ENCODE measurements around the gene LRRN2. TPM values are rescaled to one million over a fixed set of nuclear protein-coding genes. Genes with fewer than 3 reads are reported as not detected.
"Not testable (repeated sequence)": the region's sequence is repeated elsewhere in the genome, so short reads cannot be mapped to it uniquely, and the experiment has no call there.

Gene LRRN2
- total and polyA plus RNA-seq, 5 experiments from 2014 or later = 0.03 TPM; not detected in 4

DNA sequence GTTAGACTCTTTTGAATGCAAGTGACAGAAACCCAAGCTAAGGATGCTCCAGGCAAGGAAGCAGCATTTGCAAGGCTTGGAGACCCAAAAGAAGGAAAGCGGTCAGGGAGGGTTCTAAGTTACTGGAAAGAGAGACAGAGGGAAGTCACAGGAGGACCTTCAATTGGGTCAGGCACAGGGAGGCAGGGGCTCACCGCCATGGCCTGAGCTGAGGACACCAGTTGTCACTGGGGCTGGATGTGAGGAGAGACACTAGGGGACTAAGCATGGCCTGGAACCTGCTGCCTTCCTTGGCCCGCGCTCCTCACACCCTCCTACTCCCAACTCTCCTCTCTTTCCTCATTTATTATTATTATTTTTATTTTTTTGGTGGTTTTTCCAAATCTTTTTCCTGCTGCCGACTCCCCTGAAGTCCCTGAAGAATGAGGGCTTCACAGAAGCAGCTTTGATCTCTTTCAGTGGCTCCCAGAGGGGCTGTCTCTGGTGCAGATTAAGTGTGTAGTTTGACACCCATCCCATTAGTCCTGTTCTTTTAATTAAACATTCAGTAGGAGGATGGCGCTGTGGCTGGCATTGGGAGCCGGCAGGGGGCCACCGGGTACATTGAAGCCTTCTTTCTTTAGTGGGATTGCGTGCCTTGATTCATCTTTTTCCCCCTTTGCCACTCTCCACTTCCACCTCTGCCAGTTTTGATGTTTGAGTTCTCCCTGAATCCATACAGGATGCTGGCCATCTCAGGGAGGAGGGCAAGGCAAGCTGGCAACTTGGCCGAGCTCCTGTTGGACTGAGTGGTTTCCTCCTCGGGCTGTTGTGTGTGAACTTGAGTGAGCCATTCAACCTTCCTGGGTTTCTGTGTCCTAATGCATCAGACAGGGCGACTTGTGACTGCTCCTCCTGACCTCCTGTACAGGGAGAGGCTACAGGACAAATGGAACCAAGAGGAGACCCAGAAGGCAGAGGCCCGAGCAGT lies 110.0 kb downstream of the LRRN2 start:
- Mint-ChIP-seq H3K36me3 (peaks cover 0 to 68% (median 17%) of the 10 kb centered on the region in 3 donors), H3K4me3 (no peak overlapping the region), H3K27ac (peak overlapping the region in 3 of 10 donors; percentile 21 to 69 (median 23)), H3K9me3 (no peaks in the 10 kb centered on the region), H3K27me3 (no peaks in the 10 kb centered on the region), H3K4me1 (peaks cover 7 to 28% (median 14%) of the 10 kb centered on the region in 4 donors)
- POLR2A ChIA-PET = no interaction called here
- no peak for ATAC-seq
- DNase-seq = no peak

GRCh38 chr1:204574865-204575163 lies 110.7 kb downstream of the LRRN2 start:
- peaks cover 0 to 68% (median 18%) of the 10 kb centered on the region in 3 donors for H3K36me3 Mint-ChIP-seq
- no peak overlapping the region for H3K4me3 Mint-ChIP-seq
- H3K27me3 Mint-ChIP-seq = no peaks in the 10 kb centered on the region
- POLR2A ChIA-PET = interaction anchor here (1.6 kb wide), 1 partner anchor 9 kb away, joined by 4 read pairs; no protein-coding TSS in a partner anchor
- peaks cover 7 to 22% (median 10%) of the 10 kb centered on the region in 4 donors for H3K4me1 Mint-ChIP-seq
- no peak for ATAC-seq
- no peaks in the 10 kb centered on the region for H3K9me3 Mint-ChIP-seq
- H3K27ac Mint-ChIP-seq = no peak overlapping the region
- no peak for DNase-seq

GRCh38 chr1:204574016-204574864 lies 111.3 kb downstream of the LRRN2 start:
- Mint-ChIP-seq H3K36me3 (peaks cover 0 to 68% (median 13%) of the 10 kb centered on the region in 3 donors), H3K4me1 (peaks cover 8 to 17% (median 12%) of the 10 kb centered on the region in 4 donors), H3K27me3 (no peaks in the 10 kb centered on the region), H3K9me3 (no peaks in the 10 kb centered on the region), H3K4me3 (no peak overlapping the region), H3K27ac (no peak overlapping the region)
- no peak for DNase-seq
- no peak for ATAC-seq
- POLR2A ChIA-PET = interaction anchor here (1.6 kb wide), 1 partner anchor 9 kb away, joined by 4 read pairs; no protein-coding TSS in a partner anchor

- Mint-ChIP-seq H3K4me1 (peaks cover 6 to 9% (median 8%) of the 10 kb centered on the region in 4 donors), H3K36me3 (peaks cover 0 to 69% (median 13%) of the 10 kb centered on the region in 3 donors), H3K9me3 (no peaks in the 10 kb centered on the region), H3K27me3 (no peaks in the 10 kb centered on the region), H3K4me3 (no peak overlapping the region), H3K27ac (peak overlapping the region in 1 of 10 donors; percentile 51)
- DNase-seq = no peak
- POLR2A ChIA-PET = interaction anchor here (0.6 to 1.6 kb wide), 2 partner anchors 8 to 10 kb away, joined by 4 read pairs; no protein-coding TSS in a partner anchor
- ATAC-seq = no peak
Observed at GRCh38 chr1:204572923-204573922, 112.3 kb downstream of the LRRN2 start.

DNA sequence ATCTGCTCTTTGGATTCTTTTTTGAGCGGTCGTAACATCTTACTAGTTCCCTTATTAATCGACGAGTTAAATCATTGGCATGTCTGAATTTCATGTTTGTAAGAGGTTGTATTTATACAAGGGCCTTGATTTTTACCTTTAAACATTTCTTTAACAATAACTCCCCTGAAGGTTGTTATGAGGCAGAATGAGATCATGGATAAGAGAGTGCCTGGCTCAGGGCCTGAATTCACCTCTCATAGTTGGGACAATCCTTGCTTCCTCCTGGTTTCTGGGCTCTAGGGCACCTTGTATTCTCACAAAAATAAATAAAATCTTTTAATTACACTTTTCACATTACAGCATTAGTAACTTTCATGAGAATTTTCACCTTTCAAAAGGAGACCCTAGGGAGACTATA lies 113.9 kb downstream of the LRRN2 start:
- H3K27me3 Mint-ChIP-seq = no peaks in the 10 kb centered on the region
- POLR2A ChIA-PET = no interaction called here
- H3K4me1 Mint-ChIP-seq = peaks cover 0 to 11% (median 6%) of the 10 kb centered on the region in 4 donors
- no peak overlapping the region for H3K27ac Mint-ChIP-seq
- ATAC-seq = no peak
- H3K4me3 Mint-ChIP-seq = no peak overlapping the region
- no peak for DNase-seq
- H3K36me3 Mint-ChIP-seq = peaks cover 0 to 68% (median 13%) of the 10 kb centered on the region in 3 donors
- no peaks in the 10 kb centered on the region for H3K9me3 Mint-ChIP-seq

- Mint-ChIP-seq H3K4me1 (peaks cover 5 to 16% (median 10%) of the 10 kb centered on the region in 4 donors), H3K36me3 (peaks cover 0 to 67% (median 13%) of the 10 kb centered on the region in 3 donors), H3K27ac (no peak overlapping the region), H3K4me3 (no peak overlapping the region), H3K9me3 (no peaks in the 10 kb centered on the region), H3K27me3 (no peaks in the 10 kb centered on the region)
- POLR2A ChIA-PET = no interaction called here
- DNase-seq = no peak
- no peak for ATAC-seq
Observed at GRCh38 chr1:204571128-204571527, 114.4 kb downstream of the LRRN2 start.

DNA sequence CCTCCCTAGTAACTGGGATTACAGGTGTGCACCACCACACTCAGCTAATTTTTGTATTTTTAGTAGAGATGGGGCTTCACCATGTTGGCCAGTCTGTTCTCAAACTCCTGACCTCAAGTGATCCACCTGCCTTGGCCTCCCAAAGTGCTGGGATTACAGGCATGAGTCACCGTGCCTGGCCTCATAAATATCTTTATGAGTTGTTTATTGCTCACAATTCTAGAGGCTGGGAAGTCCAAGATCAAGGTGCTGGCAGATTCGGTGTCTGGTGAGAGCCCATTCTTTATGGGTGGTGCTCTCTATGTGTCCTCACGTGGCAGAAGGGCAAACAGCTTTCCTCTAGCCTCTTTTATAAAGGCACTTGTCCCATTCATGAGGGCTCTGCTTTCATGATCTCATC lies 115.5 kb downstream of the LRRN2 start:
- H3K27me3 Mint-ChIP-seq, H3K4me3 Mint-ChIP-seq, POLR2A ChIA-PET, ATAC-seq, DNase-seq, H3K9me3 Mint-ChIP-seq: not testable (repeated sequence)
- Mint-ChIP-seq H3K36me3 (peaks cover 0 to 67% (median 13%) of the 10 kb centered on the region in 3 donors), H3K4me1 (peaks cover 14 to 27% (median 20%) of the 10 kb centered on the region in 4 donors), H3K27ac (peak overlapping the region in 2 of 10 donors; percentile 74 to 89)

DNA sequence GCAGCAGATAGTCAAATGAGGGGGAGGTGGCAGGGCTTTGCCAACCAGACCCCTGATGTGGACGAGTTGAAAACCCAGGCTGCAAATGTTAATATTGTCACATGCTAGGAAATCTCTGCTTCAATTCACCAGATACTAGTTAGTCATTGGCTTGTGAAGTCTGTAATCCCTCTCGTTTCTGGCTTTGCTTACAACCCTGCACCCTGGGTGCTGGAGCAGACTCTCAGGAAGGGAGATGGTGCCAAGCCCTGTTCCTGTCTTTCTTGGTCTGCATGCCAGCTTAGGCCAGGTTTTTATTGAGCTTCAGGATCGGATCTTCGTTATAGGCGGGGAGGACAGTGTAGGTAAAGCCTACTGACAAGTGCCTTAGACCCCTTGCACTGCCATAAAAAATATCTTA lies 116.1 kb downstream of the LRRN2 start:
- H3K27me3 Mint-ChIP-seq = no peaks in the 10 kb centered on the region
- peaks cover 0 to 70% (median 13%) of the 10 kb centered on the region in 3 donors for H3K36me3 Mint-ChIP-seq
- POLR2A ChIA-PET = interaction anchor here (0.9 kb wide), 1 partner anchor 66 kb away, joined by 3 read pairs; no protein-coding TSS in a partner anchor
- no peaks in the 10 kb centered on the region for H3K9me3 Mint-ChIP-seq
- peak overlapping the region in 4 of 10 donors; percentile 15 to 89 (median 58) for H3K27ac Mint-ChIP-seq
- H3K4me1 Mint-ChIP-seq = peaks cover 17 to 32% (median 25%) of the 10 kb centered on the region in 4 donors
- DNase-seq (no peak), ATAC-seq (no peak)
- H3K4me3 Mint-ChIP-seq = no peak overlapping the region

- ATAC-seq (no peak), DNase-seq (no peak)
- Mint-ChIP-seq H3K36me3 (peaks cover 0 to 67% (median 13%) of the 10 kb centered on the region in 3 donors), H3K4me1 (peaks cover 18 to 37% (median 31%) of the 10 kb centered on the region in 4 donors), H3K27me3 (no peaks in the 10 kb centered on the region), H3K4me3 (no peak overlapping the region), H3K9me3 (no peaks in the 10 kb centered on the region), H3K27ac (peak overlapping the region in 4 of 10 donors; percentile 2 to 89 (median 46))
- POLR2A ChIA-PET = interaction anchor here (0.6 to 0.9 kb wide), 2 partner anchors 54 to 66 kb away, joined by 3 to 7 read pairs; no protein-coding TSS in a partner anchor
Observed at GRCh38 chr1:204568576-204569315, 116.8 kb downstream of the LRRN2 start.
